Osteoblast (primary cell): ENCODE results near the gene TAS2R14. TPM values are rescaled to one million over a fixed set of nuclear protein-coding genes. Genes with fewer than 3 reads are reported as not detected.

Source experiments
- DNase-seq: peaks from one replicate; pipeline ENCODE4 v3.0.0; 2011; ENCODE audit warnings: low spot score, mixed read lengths; ENCODE audit not compliant: insufficient read length; ENCODE audit errors: missing footprints
- H2AFZ ChIP-seq: 2 replicates; pipeline ENCODE4 v1.6.0; 2011; ENCODE audit warnings: mild to moderate bottlenecking, low read length
- H3K27ac ChIP-seq: 2 replicates; pipeline ENCODE4 v1.5.1; 2011; ENCODE audit warnings: mild to moderate bottlenecking, low read depth, low read length, moderate library complexity
- H3K27me3 ChIP-seq: 2 replicates; pipeline ENCODE4 v1.6.0; 2012; ENCODE audit warnings: mild to moderate bottlenecking, control low read depth, inconsistent platforms, low read length, moderate library complexity; ENCODE audit not compliant: insufficient read depth
- H3K36me3 ChIP-seq: 2 replicates; pipeline ENCODE4 v1.5.1; 2011; ENCODE audit warnings: mild to moderate bottlenecking, low read length, control low read depth, moderate library complexity; ENCODE audit not compliant: insufficient read depth
- H3K4me1 ChIP-seq: 2 replicates; pipeline ENCODE4 v1.5.1; 2011; ENCODE audit warnings: mild to moderate bottlenecking, low read length, control low read depth, moderate library complexity; ENCODE audit not compliant: insufficient read depth
- H3K4me2 ChIP-seq: 2 replicates; pipeline ENCODE4 v1.6.0; 2011; ENCODE audit warnings: mild to moderate bottlenecking, low read length; ENCODE audit not compliant: insufficient read depth
- H3K4me3 ChIP-seq: fragments of 200-600 bp; sonication (generic); 3 replicates; pipeline ENCODE4 v1.5.1; 2012; ENCODE audit warnings: mild to moderate bottlenecking, low read length, inconsistent platforms; ENCODE audit not compliant: insufficient read depth
- H3K79me2 ChIP-seq: 2 replicates; pipeline ENCODE4 v1.6.0; 2012; ENCODE audit warnings: mild to moderate bottlenecking, low read length, control low read depth, inconsistent platforms; ENCODE audit not compliant: insufficient read depth
- H3K9me3 ChIP-seq: 2 replicates; pipeline ENCODE4 v1.5.1; 2011; ENCODE audit warnings: low read depth, low read length, control low read depth
- H4K20me1 ChIP-seq: 2 replicates; pipeline ENCODE4 v1.6.0; 2012; ENCODE audit warnings: mild to moderate bottlenecking, low read length, control low read depth; ENCODE audit not compliant: insufficient read depth
- total RNA-seq: library from RNA; depleted of rRNA; stranded (reverse); fragments of >200 nt; gene quantifications from 2 replicates; pipeline ENCODE4 v1.2.3, GENCODE V29; 2012
- TF ChIP-seq, protein P1 (sequence below): IDR thresholded peaks from 2 replicates; pipeline ENCODE4 v1.5.1; 2011; ENCODE audit warnings: mild to moderate bottlenecking, low read depth, low read length, moderate library complexity; ENCODE audit errors: extremely low read depth

The TAS2R14 gene
- total RNA-seq, 1 donor = 7.2 TPM

GRCh38 chr12:10960211-10960610 is 21.1 kb upstream of the TAS2R14 start:
- Histone ChIP-seq H3K27ac (no peak overlapping the region), H3K27me3 (no peaks in the 10 kb centered on the region), H3K36me3 (no peaks in the 10 kb centered on the region), H2AFZ (no peak overlapping the region), H3K79me2 (peaks cover 4% of the 10 kb centered on the region), H3K9me3 (no peaks in the 10 kb centered on the region), H3K4me1 (no peaks in the 10 kb centered on the region), H3K4me2 (no peak overlapping the region), H3K4me3 (no peak overlapping the region), H4K20me1 (peaks cover 4% of the 10 kb centered on the region)
- DNase-seq = no peak
- TF ChIP-seq, protein P1, sequence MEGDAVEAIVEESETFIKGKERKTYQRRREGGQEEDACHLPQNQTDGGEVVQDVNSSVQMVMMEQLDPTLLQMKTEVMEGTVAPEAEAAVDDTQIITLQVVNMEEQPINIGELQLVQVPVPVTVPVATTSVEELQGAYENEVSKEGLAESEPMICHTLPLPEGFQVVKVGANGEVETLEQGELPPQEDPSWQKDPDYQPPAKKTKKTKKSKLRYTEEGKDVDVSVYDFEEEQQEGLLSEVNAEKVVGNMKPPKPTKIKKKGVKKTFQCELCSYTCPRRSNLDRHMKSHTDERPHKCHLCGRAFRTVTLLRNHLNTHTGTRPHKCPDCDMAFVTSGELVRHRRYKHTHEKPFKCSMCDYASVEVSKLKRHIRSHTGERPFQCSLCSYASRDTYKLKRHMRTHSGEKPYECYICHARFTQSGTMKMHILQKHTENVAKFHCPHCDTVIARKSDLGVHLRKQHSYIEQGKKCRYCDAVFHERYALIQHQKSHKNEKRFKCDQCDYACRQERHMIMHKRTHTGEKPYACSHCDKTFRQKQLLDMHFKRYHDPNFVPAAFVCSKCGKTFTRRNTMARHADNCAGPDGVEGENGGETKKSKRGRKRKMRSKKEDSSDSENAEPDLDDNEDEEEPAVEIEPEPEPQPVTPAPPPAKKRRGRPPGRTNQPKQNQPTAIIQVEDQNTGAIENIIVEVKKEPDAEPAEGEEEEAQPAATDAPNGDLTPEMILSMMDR = no peak

- Histone ChIP-seq H3K9me3 (no peaks in the 10 kb centered on the region), H3K4me3 (no peak overlapping the region), H3K4me1 (no peaks in the 10 kb centered on the region), H2AFZ (no peak overlapping the region), H3K4me2 (no peak overlapping the region), H3K27ac (no peak overlapping the region), H3K36me3 (no peaks in the 10 kb centered on the region), H3K79me2 (peaks cover 4% of the 10 kb centered on the region), H3K27me3 (no peaks in the 10 kb centered on the region), H4K20me1 (peaks cover 4% of the 10 kb centered on the region)
- DNase-seq = no peak
- TF ChIP-seq, protein P1 = no peak
Observed at GRCh38 chr12:10959804-10960203, 20.7 kb upstream of the TAS2R14 start.

- Histone ChIP-seq H2AFZ (no peak overlapping the region), H3K27me3 (no peaks in the 10 kb centered on the region), H3K27ac (no peak overlapping the region), H3K4me1 (no peaks in the 10 kb centered on the region), H3K36me3 (no peaks in the 10 kb centered on the region), H3K9me3 (no peaks in the 10 kb centered on the region), H3K4me3 (no peak overlapping the region), H4K20me1 (peaks cover 14% of the 10 kb centered on the region), H3K4me2 (no peak overlapping the region), H3K79me2 (peaks cover 7% of the 10 kb centered on the region)
- TF ChIP-seq, protein P1 = no peak
- no peak for DNase-seq
Observed at GRCh38 chr12:10957741-10958140, 18.7 kb upstream of the TAS2R14 start.

GRCh38 chr12:10956085-10956484 is 17.0 kb upstream of the TAS2R14 start:
- no peaks in the 10 kb centered on the region for H3K9me3 ChIP-seq
- TF ChIP-seq, protein P1 = no peak
- DNase-seq = no peak
- H3K27me3 ChIP-seq = no peaks in the 10 kb centered on the region
- no peaks in the 10 kb centered on the region for H3K36me3 ChIP-seq
- no peak overlapping the region for H3K4me3 ChIP-seq
- H3K79me2 ChIP-seq = peaks cover 11% of the 10 kb centered on the region
- no peak overlapping the region for H2AFZ ChIP-seq
- no peaks in the 10 kb centered on the region for H3K4me1 ChIP-seq
- no peak overlapping the region for H3K4me2 ChIP-seq
- H3K27ac ChIP-seq = no peak overlapping the region
- peaks cover 14% of the 10 kb centered on the region for H4K20me1 ChIP-seq
